Neutrophil (primary cell): Measurements from ENCODE around the gene TPGS2.

Experiments used
- H3K27ac ChIP-seq: fragments of 200-600 bp; sonication (generic); 2 replicates; pipeline ENCODE4 v1.5.1; 2016; ENCODE audit warnings: mild to moderate bottlenecking, moderate library complexity
- H3K27me3 ChIP-seq: fragments of 200-600 bp; sonication (generic); 2 replicates; pipeline ENCODE4 v1.6.0; 2016; ENCODE audit warnings: mild to moderate bottlenecking
- H3K36me3 ChIP-seq: fragments of 200-600 bp; sonication (generic); 2 replicates; pipeline ENCODE4 v1.5.1; 2017
- H3K4me1 ChIP-seq, 2 experiments: fragments of 200-600 bp in 1 of 2; sonication (generic) in 1 of 2; 1 replicate in 1 of 2; 2 replicates in 1 of 2; pipeline versions ENCODE4 v1.5.1 to v1.6.1; 2013 to 2016; ENCODE audit warnings: low read depth in 1 of 2, low read length in 1 of 2, mild to moderate bottlenecking in 1 of 2, moderate library complexity in 1 of 2; ENCODE audit not compliant: control insufficient read depth in 1 of 2, insufficient read depth in 1 of 2
- H3K4me3 ChIP-seq, 2 experiments: fragments of 200-600 bp in 1 of 2; sonication (generic) in 1 of 2; 1 replicate in 1 of 2; 2 replicates in 1 of 2; pipeline ENCODE4 v1.5.1; 2013 to 2016; ENCODE audit warnings: low read depth in 1 of 2, low read length in 1 of 2, mild to moderate bottlenecking in 1 of 2, moderate library complexity in 1 of 2
- H3K9me3 ChIP-seq: fragments of 200-600 bp; sonication (generic); 2 replicates; pipeline ENCODE4 v1.5.1; 2016
- CTCF ChIP-seq: fragments of 200-600 bp; sonication (generic); IDR thresholded peaks from 2 replicates; pipeline ENCODE4 v1.5.1; 2016; ENCODE audit warnings: antibody characterized with exemption

The TPGS2 gene

GRCh38 chr18:36786686-36787085 is 42.1 kb downstream of the TPGS2 start:
- H3K4me3 ChIP-seq, result no peak overlapping the region
- no peak overlapping the region for H3K27ac ChIP-seq
- H3K36me3 ChIP-seq, result peaks cover 16% of the 10 kb centered on the region
- no peaks in the 10 kb centered on the region for H3K27me3 ChIP-seq
- TF ChIP-seq CTCF, result no peak
- no peaks in the 10 kb centered on the region for H3K4me1 ChIP-seq
- peaks cover 5% of the 10 kb centered on the region for H3K9me3 ChIP-seq

- H3K36me3 ChIP-seq, result no peaks in the 10 kb centered on the region
- H3K27ac ChIP-seq, result no peak overlapping the region
- H3K9me3 ChIP-seq, result no peaks in the 10 kb centered on the region
- no peaks in the 10 kb centered on the region for H3K4me1 ChIP-seq
- H3K4me3 ChIP-seq, result no peak overlapping the region
- TF ChIP-seq CTCF, result no peak
- H3K27me3 ChIP-seq, result no peaks in the 10 kb centered on the region
Measured at GRCh38 chr18:36783792-36784191, 45.0 kb downstream of the TPGS2 start.

GRCh38 chr18:36782710-36783109 is 46.1 kb downstream of the TPGS2 start:
- no peaks in the 10 kb centered on the region for H3K4me1 ChIP-seq
- no peaks in the 10 kb centered on the region for H3K9me3 ChIP-seq
- TF ChIP-seq CTCF, result no peak
- H3K4me3 ChIP-seq, result no peak overlapping the region
- H3K27ac ChIP-seq, result no peak overlapping the region
- H3K27me3 ChIP-seq, result no peaks in the 10 kb centered on the region
- H3K36me3 ChIP-seq, result no peaks in the 10 kb centered on the region

- Histone ChIP-seq H3K36me3 (no peaks in the 10 kb centered on the region), H3K9me3 (no peaks in the 10 kb centered on the region), H3K4me1 (no peaks in the 10 kb centered on the region), H3K4me3 (no peak overlapping the region), H3K27ac (no peak overlapping the region), H3K27me3 (no peaks in the 10 kb centered on the region)
- TF ChIP-seq CTCF, result no peak
Measured at GRCh38 chr18:36780748-36781147, 48.1 kb downstream of the TPGS2 start.

GRCh38 chr18:36777566-36777965 is 51.2 kb downstream of the TPGS2 start:
- no peaks in the 10 kb centered on the region for H3K9me3 ChIP-seq
- no peak overlapping the region for H3K27ac ChIP-seq
- H3K27me3 ChIP-seq, result no peaks in the 10 kb centered on the region
- TF ChIP-seq CTCF, result no peak
- no peaks in the 10 kb centered on the region for H3K36me3 ChIP-seq
- H3K4me3 ChIP-seq, result no peak overlapping the region
- no peaks in the 10 kb centered on the region for H3K4me1 ChIP-seq

GRCh38 chr18:36776650-36777049 is 52.2 kb downstream of the TPGS2 start:
- Histone ChIP-seq H3K27ac (no peak overlapping the region), H3K9me3 (no peaks in the 10 kb centered on the region), H3K4me1 (no peaks in the 10 kb centered on the region), H3K4me3 (no peak overlapping the region), H3K36me3 (no peaks in the 10 kb centered on the region), H3K27me3 (no peaks in the 10 kb centered on the region)
- TF ChIP-seq CTCF, result no peak
